K562 (cell line): ENCODE data around the gene EFCAB13. TPM values are rescaled to one million over a fixed set of nuclear protein-coding genes. Genes with fewer than 3 reads are reported as not detected.
A peak's percentile ranks its signal among the peaks of the same experiment; 100 is the strongest.

Experiments
- ATAC-seq: fragments of 200-7000 bp; cut with Tn5 transposase; 3 replicates; pipeline ENCODE4 v1.9.1; 2020; ENCODE audit warnings: moderate library complexity
- BruUV-seq: library from RNA; stranded (reverse); fragments of 400-500 nt; replicated peaks from 2 replicates; lab custom pipeline; 2021; lab: Mats Ljungman, UMichigan
- CTCF ChIA-PET: fragments of 300-600 bp; formaldehyde crosslinking; extraction: SDS; loops from one replicate; lab custom pipeline; 2021; ENCODE audit warnings: low intra/inter-chr PET ratio; lab: Yijun Ruan, JAX
- POLR2A ChIA-PET: fragments of 300-600, 350-650 bp; sonication (Branson Sonifier 250); formaldehyde crosslinking; extraction: SDS; loops from one replicate; lab custom pipeline; 2021; ENCODE audit warnings: antibody characterized with exemption, inconsistent platforms; lab: Yijun Ruan, JAX
- DNase-seq, 4 experiments: peaks; one replicate each; pipeline versions ENCODE4 v3.0.0 to v3.0.0-alpha.2; 2011 to 2018; ENCODE audit warnings: low spot score in 3 of 4, mixed read lengths in 3 of 4; ENCODE audit errors: extremely low read depth in 1 of 4
- FAIRE-seq: peaks from 2 replicates; lab custom pipeline; 2011; peaks lifted over from hg19 to GRCh38; lab: Jason Lieb, UNC
- H2AFZ ChIP-seq: 2 replicates; pipeline ENCODE4 v1.6.0; 2011; ENCODE audit warnings: low read depth, low read length, control low read depth, inconsistent platforms
- H3K27ac ChIP-seq: fragments of 200-600 bp; 3 replicates; pipeline ENCODE4 v1.8.0; 2011; ENCODE audit warnings: low read depth, mild to moderate bottlenecking, control low read depth, inconsistent platforms, low read length, moderate library complexity, mixed read lengths; ENCODE audit errors: extremely low read depth
- H3K27me3 ChIP-seq, 2 experiments: fragments of 300-600 bp in 1 of 2; 2 replicates in 1 of 2; 3 replicates in 1 of 2; pipeline versions ENCODE4 v1.6.0 to v1.8.0; 2011; ENCODE audit warnings: inconsistent platforms in 2 of 2, low read length in 2 of 2, mild to moderate bottlenecking in 1 of 2, mixed read lengths in 1 of 2, moderate library complexity in 1 of 2; ENCODE audit not compliant: control insufficient read depth in 2 of 2, insufficient read depth in 2 of 2
- H3K36me3 ChIP-seq: fragments of 300-600 bp; 3 replicates; pipeline ENCODE4 v1.8.0; 2011; ENCODE audit warnings: mild to moderate bottlenecking, low read length, inconsistent platforms; ENCODE audit not compliant: control insufficient read depth, insufficient read depth
- H3K4me1 ChIP-seq, 2 experiments: fragments of 200-600 bp in 1 of 2; replicated peaks in 1 of 2; 2 replicates in 1 of 2; 3 replicates in 1 of 2; pipeline versions ENCODE4 v1.5.1 to v1.8.0; 2011; ENCODE audit warnings: inconsistent platforms in 2 of 2, low read length in 2 of 2, mild to moderate bottlenecking in 1 of 2, mixed read lengths in 1 of 2, moderate library complexity in 1 of 2; ENCODE audit not compliant: control insufficient read depth in 2 of 2, insufficient read depth in 2 of 2
- H3K4me2 ChIP-seq: 2 replicates; pipeline ENCODE4 v1.6.1; 2011; ENCODE audit warnings: low read length, control low read depth, inconsistent platforms, mixed read lengths; ENCODE audit not compliant: insufficient read depth
- H3K4me3 ChIP-seq: fragments of 200-600 bp; sonication (generic), shearing (Covaris generic); 2 replicates; pipeline ENCODE4 v1.5.1; 2016; ENCODE audit warnings: control low read depth, inconsistent platforms
- H3K79me2 ChIP-seq: fragments of 200-600 bp; 3 replicates; pipeline ENCODE4 v1.8.0; 2011; ENCODE audit warnings: low read length, inconsistent platforms; ENCODE audit not compliant: control insufficient read depth, insufficient read depth
- H3K9ac ChIP-seq, 2 experiments: 2 replicates each; pipeline versions ENCODE4 v1.6.0 to v1.6.1; 2011; ENCODE audit warnings: low read depth in 2 of 2, low read length in 2 of 2, control low read depth in 1 of 2, inconsistent platforms in 1 of 2, mild to moderate bottlenecking in 1 of 2, mixed read lengths in 1 of 2; ENCODE audit not compliant: insufficient read depth in 1 of 2
- H3K9me1 ChIP-seq: one replicate; pipeline ENCODE4 v1.6.0; 2011; ENCODE audit warnings: inconsistent platforms, mild to moderate bottlenecking, low read length, moderate library complexity; ENCODE audit not compliant: control insufficient read depth, insufficient read depth
- H3K9me3 ChIP-seq: replicated peaks from 2 replicates; pipeline ENCODE4 v1.5.1; 2011; ENCODE audit warnings: low read depth, low read length, inconsistent platforms; ENCODE audit not compliant: control insufficient read depth, insufficient read depth
- H4K20me1 ChIP-seq: replicated peaks from 2 replicates; pipeline ENCODE4 v1.6.1; 2011; ENCODE audit warnings: low read length, inconsistent platforms, mixed read lengths; ENCODE audit not compliant: control insufficient read depth, insufficient read depth
- ARID1B ChIP-seq: fragments of 450-650 bp; IDR thresholded peaks from 2 replicates; pipeline ENCODE4 v1.6.1; 2016; ENCODE audit warnings: antibody characterized with exemption, mild to moderate bottlenecking, inconsistent platforms
- ATF3 ChIP-seq, 2 experiments: fragments of 450-650 bp in 1 of 2; sonication (generic) in 1 of 2; formaldehyde crosslinking in 1 of 2; IDR thresholded peaks in 1 of 2; conservative IDR thresholded peaks in 1 of 2; 2 replicates each; pipeline versions ENCODE4 v1.6.1 to v1.8.1; 2016 to 2023; ENCODE audit warnings: mild to moderate bottlenecking in 2 of 2, moderate library complexity in 2 of 2, inconsistent platforms in 1 of 2, missing genetic modification reagents in 1 of 2
- CBFA2T3 ChIP-seq: fragments of 450-650 bp; IDR thresholded peaks from 2 replicates; pipeline ENCODE4 v1.6.1; 2017
- DMBX1 ChIP-seq: fragments of 250-450 bp; sonication (Bioruptor Pico); IDR thresholded peaks from 2 replicates; pipeline ENCODE4 v1.8.0; 2022; ENCODE audit warnings: inconsistent platforms, mild to moderate bottlenecking, moderate library complexity, borderline replicate concordance
- DPF2 ChIP-seq: fragments of 450-650 bp; IDR thresholded peaks from 2 replicates; pipeline ENCODE4 v1.6.1; 2016
- FOS ChIP-seq: IDR thresholded peaks from 3 replicates; pipeline ENCODE4 v1.6.1; 2011; ENCODE audit not compliant: insufficient read length; ENCODE audit errors: extremely low read depth
- FOSL1 ChIP-seq: fragments of 200-800 bp; sonication (Bioruptor generic); conservative IDR thresholded peaks from 2 replicates; pipeline ENCODE4 v1.6.1; 2016; ENCODE audit warnings: missing genetic modification characterization, missing compliant biosample characterization
- JUN ChIP-seq, 2 experiments: sonication (generic) in 1 of 2; formaldehyde crosslinking in 1 of 2; IDR thresholded peaks; 2 replicates each; pipeline versions ENCODE4 v1.6.1 to v1.8.0; 2012 to 2022; ENCODE audit warnings: borderline replicate concordance in 2 of 2, mild to moderate bottlenecking in 2 of 2, improper control_type of control experiment in 1 of 2, low read depth in 1 of 2, low read length in 1 of 2, missing genetic modification reagents in 1 of 2
- JUND ChIP-seq, 2 experiments: IDR thresholded peaks; 2 replicates in 1 of 2; 3 replicates in 1 of 2; pipeline ENCODE4 v1.6.1; 2011; ENCODE audit warnings: borderline replicate concordance in 2 of 2, low read depth in 2 of 2, low read length in 2 of 2, improper control_type of control experiment in 1 of 2, missing biosample characterization in 1 of 2, missing genetic modification characterization in 1 of 2, missing genetic modification reagents in 1 of 2
- KDM1A ChIP-seq, 2 experiments: fragments of 450-650 bp; IDR thresholded peaks; 2 replicates each; pipeline ENCODE4 v1.6.1; 2016; ENCODE audit warnings: mild to moderate bottlenecking in 2 of 2
- MYC ChIP-seq, 2 experiments: fragments of 250-450 bp in 1 of 2; sonication (Bioruptor Pico) in 1 of 2; IDR thresholded peaks; 2 replicates each; pipeline versions ENCODE4 v1.5.1 to v1.6.1; 2012 to 2021; ENCODE audit warnings: low read depth in 2 of 2, borderline replicate concordance in 1 of 2, improper control_type of control experiment in 1 of 2, low read length in 1 of 2, mild to moderate bottlenecking in 1 of 2, moderate library complexity in 1 of 2
- NEUROD1 ChIP-seq: fragments of 150-350 bp; IDR thresholded peaks from 2 replicates; pipeline ENCODE4 v1.6.1; 2014; ENCODE audit warnings: borderline replicate concordance, low read length, low read depth; ENCODE audit not compliant: partially characterized antibody
- POLR2AphosphoS5 ChIP-seq: IDR thresholded peaks from 2 replicates; pipeline ENCODE4 v1.6.1; 2011; ENCODE audit warnings: mild to moderate bottlenecking, low read depth, low read length, moderate library complexity; ENCODE audit not compliant: control insufficient read depth, insufficient read depth
- POLR3G ChIP-seq: IDR thresholded peaks from 2 replicates; pipeline ENCODE4 v1.6.1; 2011; ENCODE audit not compliant: insufficient read length, insufficient replicate concordance; ENCODE audit errors: extremely low read depth
- SMARCE1 ChIP-seq: fragments of 450-650 bp; IDR thresholded peaks from 2 replicates; pipeline ENCODE4 v1.7.1; 2016; ENCODE audit warnings: mild to moderate bottlenecking
- YY1 ChIP-seq, 3 experiments: IDR thresholded peaks; 2 replicates each; pipeline ENCODE4 v1.6.1; 2011; ENCODE audit warnings: low read length in 2 of 3, mild to moderate bottlenecking in 2 of 3, moderate library complexity in 2 of 3, borderline replicate concordance in 1 of 3, control low read depth in 1 of 3, low read depth in 1 of 3; ENCODE audit not compliant: insufficient read depth in 3 of 3, insufficient replicate concordance in 2 of 3, control insufficient read depth in 1 of 3, insufficient read length in 1 of 3; ENCODE audit errors: extremely low read depth in 1 of 3
- ZBTB8A ChIP-seq: fragments of 450-650 bp; IDR thresholded peaks from 2 replicates; pipeline ENCODE4 v1.6.1; 2018; ENCODE audit warnings: mild to moderate bottlenecking, moderate library complexity; ENCODE audit not compliant: partially characterized antibody
- ZNF445 ChIP-seq: fragments of 250-450 bp; sonication (Bioruptor Pico); IDR thresholded peaks from 2 replicates; pipeline ENCODE4 v1.4.0; 2020; ENCODE audit warnings: low read depth, mild to moderate bottlenecking, moderate library complexity
- WGBS: fragments of 100-300 bp; shearing (Covaris generic); methylation state at CpG from one replicate; pipeline ENCODE4 v1.1.6; 2016; ENCODE audit warnings: low coverage, mixed read lengths; ENCODE audit not compliant: insufficient coverage; ENCODE audit errors: missing lambda C conversion rate; 5-methylcytosine and 5-hydroxymethylcytosine counted together
- in situ Hi-C: fragments of 300-500 bp; cut with MboI; formaldehyde crosslinking; loops from 4 replicates; pipeline ENCODE4 v1.15.0; 2018; ENCODE audit warnings: inconsistent platforms, mixed read lengths
- intact Hi-C: fragments of 100-400 bp; cut with micrococcal nuclease; formaldehyde crosslinking; loops from 2 replicates; pipeline ENCODE4 v1.14.2; 2022
- polyA plus RNA-seq, 8 experiments: library from polyadenylated mRNA; depleted of rRNA in 4 of 8; stranded (reverse) in 5 of 8; unstranded in 3 of 8; fragments of >200 nt; fragmentation: Nextera tagmentation in 2 of 8; fragmentation: Illumina TruSeq in 1 of 8; extraction: Ambion mirVana in 2 of 8; extraction: Trizol in 1 of 8; gene quantifications; 2 replicates each; pipeline versions ENCODE4 v1.2.1 to v1.2.3, GENCODE V29; 2011 to 2014; ENCODE audit warnings: inconsistent platforms in 1 of 8, missing spikeins in 1 of 8
- total RNA-seq, 7 experiments: library from RNA; depleted of rRNA in 6 of 7; stranded (reverse); fragments of >200 nt in 6 of 7; fragmentation: Illumina TruSeq in 2 of 7; extraction: Trizol in 2 of 7; gene quantifications; 2 replicates each; pipeline versions ENCODE4 v1.2.1 to v1.2.3, GENCODE V29; 2011 to 2021; ENCODE audit warnings: low replicate concordance in 1 of 7

The EFCAB13 gene
- total and polyA plus RNA-seq, 9 of the 15 experiments (the other 6 are each of a cell fraction or from before 2014, with no cell fraction given), result 0.32 to 1.3 (median 0.95) TPM

GRCh38 chr17:47280072-47280811 is 43.5 kb upstream of the EFCAB13 start:
- Histone ChIP-seq H2AFZ (peak overlapping the region; percentile 90; the same call in 1 of the 2 replicates), H3K36me3 (no peaks in the 10 kb centered on the region), H3K9me1 (peaks cover 2% of the 10 kb centered on the region), H3K9ac (no peak overlapping the region; a peak in 1 of 4 replicates), H3K4me1 (peaks cover 34 to 46% of the 10 kb centered on the region in 2 experiments), H3K27me3 (no peaks in the 10 kb centered on the region), H4K20me1 (no peaks in the 10 kb centered on the region), H3K79me2 (no peaks in the 10 kb centered on the region), H3K4me2 (peak overlapping the region; percentile 13; the same call in 1 of the 2 replicates), H3K27ac (no peak overlapping the region), H3K9me3 (no peaks in the 10 kb centered on the region), H3K4me3 (no peak overlapping the region)
- ChIA-PET POLR2A (interaction anchor here (1.7 kb wide), 1 partner anchor 11 kb away, joined by 7 read pairs; no protein-coding TSS in a partner anchor), CTCF (no interaction called here)
- in situ Hi-C loops, result no loop called here
- BruUV-seq, result no TSS peak
- intact Hi-C loops, result no loop called here
- FAIRE-seq (peak; percentile 59), DNase-seq (peak in 2 of 4 experiments; percentile 51 to 67), ATAC-seq (peak; percentile 5; the same call in 1 of the 3 replicates)
- WGBS, result 34% methylated on average over 11 of the region's 14 CpGs
- TF ChIP-seq DMBX1 (CRISPR knock-in tag) (no peak; the same call in 1 of the 2 replicates), FOS (peak; percentile 6), POLR2AphosphoS5 (no peak), NEUROD1 (no peak), ZBTB8A (no peak), SMARCE1 (peak; percentile 70; the same call in 1 of the 2 replicates), ZNF445 (CRISPR knock-in tag) (no peak), YY1 (IDR thresholded peaks at IDR 0.05; ENCODE audit: borderline replicate concordance in 1 of 3, control insufficient read depth in 1 of 3, extremely low read depth in 1 of 3, insufficient read depth in 3 of 3, insufficient read length in 1 of 3, insufficient replicate concordance in 2 of 3, low read depth in 1 of 3, low read length in 2 of 3) (peak in 2 of 3 experiments; percentile 34 to 57), ATF3 (IDR thresholded peaks at IDR 0.05) (peak; percentile 92), ATF3 (CRISPR knock-in tag; conservative IDR thresholded peaks at IDR 0.05) (no peak), CBFA2T3 (0 out of 2 replicates have a peak, but pooled peaks have one; percentile 35), MYC (IDR thresholded peaks at IDR 0.05; ENCODE audit: low read depth, low read length) (no peak), MYC (CRISPR knock-in tag; IDR thresholded peaks at IDR 0.05; ENCODE audit: borderline replicate concordance, low read depth) (no peak), JUN (IDR thresholded peaks at IDR 0.05; ENCODE audit: borderline replicate concordance, low read depth, low read length) (peak; percentile 70), JUN (CRISPR knock-in tag; IDR thresholded peaks at IDR 0.05; ENCODE audit: borderline replicate concordance) (no peak), DPF2 (peak; percentile 75), JUND (IDR thresholded peaks at IDR 0.05; ENCODE audit: borderline replicate concordance, low read depth, low read length) (peak; percentile 89), JUND (tag; IDR thresholded peaks at IDR 0.05; ENCODE audit: borderline replicate concordance, low read depth, low read length) (peak; percentile 73; the same call in 1 of the 3 replicates), KDM1A (IDR thresholded peaks at IDR 0.05) (peak in 1 of 2 experiments; percentile 21; a peak in 1 of 4 replicates), POLR3G (no peak), ARID1B (peak; percentile 58), FOSL1 (tag) (peak; percentile 78)
